NB4 (cell line): Measurements from ENCODE around the gene VWA1.

Source experiments
- DNase-seq: peaks from one replicate; pipeline ENCODE4 v3.0.0; 2010; ENCODE audit warnings: low read depth
- H3K4me3 ChIP-seq: one replicate; pipeline ENCODE4 v1.5.1; 2011; ENCODE audit warnings: mild to moderate bottlenecking, low read depth, low read length, moderate library complexity
- MYC ChIP-seq: IDR thresholded peaks from 2 replicates; pipeline ENCODE4 v1.6.1; 2011; ENCODE audit warnings: low read depth, low read length
- POLR2A ChIP-seq: IDR thresholded peaks from 2 replicates; pipeline ENCODE4 v1.6.1; 2011; ENCODE audit warnings: mild to moderate bottlenecking; ENCODE audit not compliant: insufficient read length; ENCODE audit errors: extremely low read depth
- TF ChIP-seq, protein P1 (sequence below): IDR thresholded peaks from one replicate; pipeline ENCODE4 v1.5.1; 2012; ENCODE audit warnings: low read depth, low read length
- TF ChIP-seq, protein P2 (sequence below): IDR thresholded peaks from 2 replicates; pipeline ENCODE4 v1.6.1; 2011; ENCODE audit warnings: low read depth, low read length

The VWA1 gene

DNA sequence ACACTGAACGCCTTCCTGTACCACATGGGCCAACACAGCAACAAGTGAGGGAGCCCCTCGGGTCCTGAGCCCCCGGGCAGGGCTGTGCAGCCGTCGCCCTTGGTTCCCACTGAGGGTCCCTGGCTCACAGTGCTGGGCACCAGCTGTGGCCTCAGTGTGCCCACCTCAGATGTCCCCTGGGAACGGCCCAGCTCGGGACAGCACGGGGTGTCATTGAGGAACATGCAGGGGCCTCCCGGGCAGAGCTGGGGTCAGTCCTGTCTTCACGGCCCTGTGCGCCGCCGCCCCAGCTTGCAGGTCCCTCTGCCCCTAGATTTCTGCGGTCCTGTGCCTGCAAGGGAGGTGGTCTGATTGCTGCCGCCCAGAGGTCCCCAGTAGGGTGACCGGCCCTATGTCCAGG is 53.7 kb downstream of the VWA1 start:
- H3K4me3 ChIP-seq, result no peak overlapping the region
- TF ChIP-seq, protein P1, sequence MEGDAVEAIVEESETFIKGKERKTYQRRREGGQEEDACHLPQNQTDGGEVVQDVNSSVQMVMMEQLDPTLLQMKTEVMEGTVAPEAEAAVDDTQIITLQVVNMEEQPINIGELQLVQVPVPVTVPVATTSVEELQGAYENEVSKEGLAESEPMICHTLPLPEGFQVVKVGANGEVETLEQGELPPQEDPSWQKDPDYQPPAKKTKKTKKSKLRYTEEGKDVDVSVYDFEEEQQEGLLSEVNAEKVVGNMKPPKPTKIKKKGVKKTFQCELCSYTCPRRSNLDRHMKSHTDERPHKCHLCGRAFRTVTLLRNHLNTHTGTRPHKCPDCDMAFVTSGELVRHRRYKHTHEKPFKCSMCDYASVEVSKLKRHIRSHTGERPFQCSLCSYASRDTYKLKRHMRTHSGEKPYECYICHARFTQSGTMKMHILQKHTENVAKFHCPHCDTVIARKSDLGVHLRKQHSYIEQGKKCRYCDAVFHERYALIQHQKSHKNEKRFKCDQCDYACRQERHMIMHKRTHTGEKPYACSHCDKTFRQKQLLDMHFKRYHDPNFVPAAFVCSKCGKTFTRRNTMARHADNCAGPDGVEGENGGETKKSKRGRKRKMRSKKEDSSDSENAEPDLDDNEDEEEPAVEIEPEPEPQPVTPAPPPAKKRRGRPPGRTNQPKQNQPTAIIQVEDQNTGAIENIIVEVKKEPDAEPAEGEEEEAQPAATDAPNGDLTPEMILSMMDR, result no peak
- TF ChIP-seq, protein P2, sequence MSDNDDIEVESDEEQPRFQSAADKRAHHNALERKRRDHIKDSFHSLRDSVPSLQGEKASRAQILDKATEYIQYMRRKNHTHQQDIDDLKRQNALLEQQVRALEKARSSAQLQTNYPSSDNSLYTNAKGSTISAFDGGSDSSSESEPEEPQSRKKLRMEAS, result no peak
- no peak for TF ChIP-seq MYC
- TF ChIP-seq POLR2A, result no peak
- no peak for DNase-seq

DNA sequence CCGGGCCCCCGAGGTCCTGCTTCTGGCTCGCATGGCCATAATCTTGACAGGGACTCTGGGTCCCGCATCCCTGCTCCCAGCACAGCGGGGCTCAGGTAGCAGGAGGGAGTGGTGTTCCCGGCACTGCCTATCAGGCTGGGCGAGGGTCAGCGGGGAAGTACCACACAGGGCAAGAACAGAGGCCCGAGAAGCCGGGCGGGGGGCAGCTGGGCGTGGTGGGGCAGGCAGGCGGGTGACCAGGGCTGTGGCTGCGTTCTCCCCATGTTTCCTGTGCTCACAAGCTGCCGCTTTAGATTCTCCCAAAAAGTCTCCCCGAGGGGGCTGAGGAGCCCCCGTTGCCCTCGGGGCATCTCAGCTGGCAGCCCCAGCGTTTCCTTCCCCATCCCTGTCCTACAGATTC is 54.4 kb downstream of the VWA1 start:
- no peak overlapping the region for H3K4me3 ChIP-seq
- TF ChIP-seq, protein P1, result no peak
- TF ChIP-seq MYC, result no peak
- TF ChIP-seq POLR2A, result no peak
- TF ChIP-seq, protein P2, result no peak
- no peak for DNase-seq

DNA sequence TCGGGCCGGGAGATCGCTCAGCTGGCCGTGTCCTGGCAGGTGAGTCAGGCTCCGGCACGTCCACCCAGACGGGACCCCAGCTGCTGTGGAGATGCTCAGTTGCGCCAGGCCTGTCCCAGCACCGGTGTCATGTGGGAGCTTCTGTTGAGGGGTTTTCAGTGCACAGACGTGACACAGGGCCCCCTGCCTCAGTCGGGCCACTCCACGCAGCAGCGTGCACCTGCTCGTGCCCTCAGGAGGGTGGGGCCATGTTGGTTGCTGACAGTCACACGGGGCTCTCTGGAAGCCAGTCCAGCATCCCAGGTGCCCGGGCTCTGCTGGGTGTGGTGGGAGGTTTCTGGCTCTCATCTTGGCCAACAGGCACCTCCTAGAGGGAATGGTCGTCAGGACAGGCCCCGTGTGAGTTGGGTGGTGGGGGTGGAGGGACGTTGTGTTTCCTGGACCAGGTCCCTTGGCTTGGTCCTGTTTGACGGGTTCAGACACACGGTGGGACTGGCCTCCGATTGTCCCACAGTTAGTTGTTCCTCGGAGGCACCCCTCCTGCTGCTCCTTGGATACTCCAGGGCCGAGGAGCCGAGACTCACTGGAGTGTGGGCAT is 55.2 kb downstream of the VWA1 start:
- no peak overlapping the region for H3K4me3 ChIP-seq
- TF ChIP-seq MYC, result no peak
- TF ChIP-seq, protein P1, result no peak
- TF ChIP-seq POLR2A, result no peak
- TF ChIP-seq, protein P2, result no peak
- no peak for DNase-seq

DNA sequence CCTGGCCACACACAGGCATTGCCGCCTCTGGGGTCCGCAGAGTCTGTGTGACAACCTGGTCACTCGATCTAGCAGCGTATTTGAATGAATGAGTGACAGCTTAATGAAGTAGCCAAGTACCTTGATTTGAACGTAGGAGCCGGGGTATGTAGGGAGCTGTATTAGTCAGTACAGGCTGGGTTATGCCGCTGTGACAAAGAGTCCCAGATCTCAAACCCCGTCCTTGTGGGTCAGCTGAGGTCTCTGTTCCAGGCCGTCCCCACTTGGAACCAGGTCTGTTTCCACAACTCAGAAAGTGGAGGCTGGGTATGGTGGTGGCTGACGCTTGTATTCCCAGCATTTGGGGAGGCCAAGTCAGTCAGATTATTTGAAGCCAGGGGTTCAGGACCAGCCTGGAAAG is 56.1 kb downstream of the VWA1 start:
- no peak overlapping the region for H3K4me3 ChIP-seq
- TF ChIP-seq, protein P1, result no peak
- TF ChIP-seq, protein P2, result no peak
- TF ChIP-seq MYC (no peak), POLR2A (no peak)
- DNase-seq, result no peak
